Mesendoderm (in vitro differentiated cells): ENCODE data around the gene C10orf88. TPM values are rescaled to one million over a fixed set of nuclear protein-coding genes. Genes with fewer than 3 reads are reported as not detected.

ENCODE experiments used
- DNase-seq: peaks from one replicate; pipeline ENCODE4 v3.0.0; 2013
- H2AK5ac ChIP-seq: 2 replicates; pipeline ENCODE4 v1.6.1; 2013; ENCODE audit warnings: low read length, inconsistent platforms
- H2BK120ac ChIP-seq: 2 replicates; pipeline ENCODE4 v1.6.1; 2013; ENCODE audit warnings: low read depth, mild to moderate bottlenecking, low read length, moderate library complexity, mixed read lengths
- H2BK15ac ChIP-seq: replicated peaks from 2 replicates; pipeline ENCODE4 v1.6.1; 2013; ENCODE audit warnings: low read depth, mild to moderate bottlenecking, moderate library complexity
- H2BK5ac ChIP-seq: 2 replicates; pipeline ENCODE4 v1.6.1; 2013; ENCODE audit warnings: low read length, inconsistent platforms
- H3K18ac ChIP-seq: 2 replicates; pipeline ENCODE4 v1.6.1; 2013; ENCODE audit warnings: mild to moderate bottlenecking, low read length, mixed read lengths
- H3K23ac ChIP-seq: one replicate; pipeline ENCODE4 v1.6.1; 2013; ENCODE audit warnings: low read length
- H3K27ac ChIP-seq: 2 replicates; pipeline ENCODE4 v1.5.1; 2013; ENCODE audit warnings: low read depth, mild to moderate bottlenecking, inconsistent platforms, low read length, moderate library complexity
- H3K27me3 ChIP-seq: 2 replicates; pipeline ENCODE4 v1.6.1; 2013; ENCODE audit warnings: low read length, control low read depth, mild to moderate bottlenecking, inconsistent platforms; ENCODE audit not compliant: insufficient read depth, poor library complexity
- H3K36me3 ChIP-seq: 2 replicates; pipeline ENCODE4 v1.6.1; 2013; ENCODE audit warnings: low read length, inconsistent platforms; ENCODE audit not compliant: control insufficient read depth, insufficient read depth
- H3K4ac ChIP-seq: one replicate; pipeline ENCODE4 v1.6.1; 2013; ENCODE audit warnings: low read depth, mild to moderate bottlenecking, low read length, moderate library complexity
- H3K4me1 ChIP-seq: 2 replicates; pipeline ENCODE4 v1.6.1; 2013; ENCODE audit warnings: low read depth, low read length, inconsistent platforms; ENCODE audit not compliant: control insufficient read depth
- H3K4me2 ChIP-seq: 2 replicates; pipeline ENCODE4 v1.6.1; 2013; ENCODE audit warnings: low read length
- H3K4me3 ChIP-seq: 2 replicates; pipeline ENCODE4 v1.5.1; 2013; ENCODE audit warnings: mild to moderate bottlenecking, low read length
- H3K56ac ChIP-seq: one replicate; pipeline ENCODE4 v1.6.1; 2013; ENCODE audit warnings: low read length
- H3K79me1 ChIP-seq: 2 replicates; pipeline ENCODE4 v1.6.1; 2013; ENCODE audit warnings: low read length, inconsistent platforms
- H3K79me2 ChIP-seq: 2 replicates; pipeline ENCODE4 v1.6.1; 2013; ENCODE audit warnings: mild to moderate bottlenecking, low read length; ENCODE audit not compliant: control insufficient read depth, insufficient read depth
- H3K9ac ChIP-seq: 2 replicates; pipeline ENCODE4 v1.6.1; 2013; ENCODE audit warnings: low read length, inconsistent platforms
- H4K5ac ChIP-seq: one replicate; pipeline ENCODE4 v1.6.1; 2013; ENCODE audit warnings: low read length
- H4K8ac ChIP-seq: one replicate; pipeline ENCODE4 v1.6.1; 2013; ENCODE audit warnings: low read depth, mild to moderate bottlenecking, control low read depth, low read length, moderate library complexity
- WGBS: extraction: QIAGEN DNeasy Blood & Tissue Kit; methylation state at CpG from one replicate; pipeline ENCODE4 v1.1.7; 2013; ENCODE audit warnings: low lambda C conversion rate, missing lambda C conversion rate; ENCODE audit not compliant: insufficient coverage; ENCODE audit errors: extremely low coverage; 5-methylcytosine and 5-hydroxymethylcytosine counted together
- polyA plus RNA-seq, 2 experiments: library from polyadenylated mRNA; stranded (reverse); fragments of 200-250 nt; gene quantifications; one replicate each; pipeline ENCODE4 v1.2.3, GENCODE V29; 2013

Gene C10orf88, protein sequence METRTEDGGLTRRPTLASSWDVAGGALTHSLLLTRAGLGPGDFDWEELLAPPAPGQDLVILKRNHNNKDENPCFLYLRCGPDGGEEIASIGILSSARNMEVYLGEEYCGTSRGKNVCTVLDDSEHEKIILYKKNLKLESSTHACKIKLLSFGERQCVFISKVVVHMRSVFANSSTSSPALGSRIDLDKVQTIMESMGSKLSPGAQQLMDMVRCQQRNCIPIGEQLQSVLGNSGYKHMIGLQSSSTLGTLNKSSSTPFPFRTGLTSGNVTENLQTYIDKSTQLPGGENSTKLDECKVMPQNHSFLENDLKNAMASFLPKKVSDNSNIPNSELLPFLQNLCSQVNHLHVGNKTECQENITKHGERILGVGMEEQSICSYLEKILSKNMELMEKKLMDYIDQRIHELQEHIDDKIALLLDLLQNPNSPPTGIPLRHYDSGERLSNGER
- polyA plus RNA-seq (2013, experiment 1 of 2) = 6.6 TPM
- polyA plus RNA-seq (2013, experiment 2 of 2) = 6.3 TPM

- H3K79me1 ChIP-seq = no peaks in the 10 kb centered on the region
- no peak within 1 kb of the TSS for H3K23ac ChIP-seq
- H3K27me3 ChIP-seq = no peaks in the 10 kb centered on the region
- no peaks in the 10 kb centered on the region for H3K79me2 ChIP-seq
- no peak within 1 kb of the TSS for H2BK15ac ChIP-seq
- peak within 1 kb of the TSS; percentile 84 for H3K4me2 ChIP-seq
- WGBS = no CpG with 5 or more reads among the region's 77 CpGs
- peak within 1 kb of the TSS; percentile 88 for H3K9ac ChIP-seq
- DNase-seq = peak; percentile 99
- peak within 1 kb of the TSS; percentile 27 for H4K5ac ChIP-seq
- peak within 1 kb of the TSS; percentile 85 for H3K4me3 ChIP-seq
- peak within 1 kb of the TSS; percentile 60 for H3K18ac ChIP-seq
- H2AK5ac ChIP-seq = no peak within 1 kb of the TSS
- peak within 1 kb of the TSS; percentile 27 for H2BK5ac ChIP-seq
- H4K8ac ChIP-seq = no peak within 1 kb of the TSS
- peak within 1 kb of the TSS; percentile 96 for H3K56ac ChIP-seq
- no peaks in the 10 kb centered on the region for H3K36me3 ChIP-seq
- H3K27ac ChIP-seq = peak within 1 kb of the TSS; percentile 71
- no peak within 1 kb of the TSS for H2BK120ac ChIP-seq
- no peaks in the 10 kb centered on the region for H3K4me1 ChIP-seq
- H3K4ac ChIP-seq = peak within 1 kb of the TSS; percentile 29
Measured at GRCh38 chr10:122953902-122954730, at the start of gene C10orf88. Gene C10orf88, minus strand, starts transcription at chr10:122954227. Its CDS starts 49 bp downstream, at chr10:122954178.

DNA sequence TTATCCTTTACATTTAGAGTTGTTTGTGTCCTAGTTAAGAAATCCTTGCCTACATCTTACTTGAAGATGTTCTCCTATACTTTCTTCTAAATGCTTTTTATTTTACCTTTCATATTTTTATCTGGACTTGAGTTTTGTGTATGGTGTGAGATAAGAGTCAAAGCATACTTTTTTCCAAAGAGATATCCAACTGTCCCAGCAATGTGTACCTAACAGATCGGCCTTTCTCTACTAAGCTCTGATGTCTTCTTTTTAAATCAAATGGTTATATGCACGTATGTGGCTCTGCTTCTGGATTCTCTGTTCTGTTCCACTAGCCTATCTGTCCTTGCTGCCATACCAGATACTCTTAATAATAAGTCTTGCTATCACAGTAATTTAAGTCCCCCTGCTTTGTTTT lies 47.3 kb upstream of the C10orf88 start:
- no peak overlapping the region for H2BK15ac ChIP-seq
- H3K4me1 ChIP-seq = no peaks in the 10 kb centered on the region
- H3K27ac ChIP-seq = no peak overlapping the region
- no peak overlapping the region for H3K18ac ChIP-seq
- no peak overlapping the region for H3K9ac ChIP-seq
- H3K4ac ChIP-seq = no peak overlapping the region
- no peaks in the 10 kb centered on the region for H3K36me3 ChIP-seq
- no peak overlapping the region for H2AK5ac ChIP-seq
- H3K4me2 ChIP-seq = no peak overlapping the region
- no peaks in the 10 kb centered on the region for H3K27me3 ChIP-seq
- no peak overlapping the region for H4K8ac ChIP-seq
- no peak for DNase-seq
- no peak overlapping the region for H2BK120ac ChIP-seq
- no peak overlapping the region for H3K56ac ChIP-seq
- no peak overlapping the region for H4K5ac ChIP-seq
- peaks cover 5% of the 10 kb centered on the region for H3K79me1 ChIP-seq
- H3K79me2 ChIP-seq = peaks cover 13% of the 10 kb centered on the region
- no peak overlapping the region for H3K4me3 ChIP-seq
- H3K23ac ChIP-seq = no peak overlapping the region
- H2BK5ac ChIP-seq = no peak overlapping the region
- no CpG with 5 or more reads among the region's 2 CpGs for WGBS

DNA sequence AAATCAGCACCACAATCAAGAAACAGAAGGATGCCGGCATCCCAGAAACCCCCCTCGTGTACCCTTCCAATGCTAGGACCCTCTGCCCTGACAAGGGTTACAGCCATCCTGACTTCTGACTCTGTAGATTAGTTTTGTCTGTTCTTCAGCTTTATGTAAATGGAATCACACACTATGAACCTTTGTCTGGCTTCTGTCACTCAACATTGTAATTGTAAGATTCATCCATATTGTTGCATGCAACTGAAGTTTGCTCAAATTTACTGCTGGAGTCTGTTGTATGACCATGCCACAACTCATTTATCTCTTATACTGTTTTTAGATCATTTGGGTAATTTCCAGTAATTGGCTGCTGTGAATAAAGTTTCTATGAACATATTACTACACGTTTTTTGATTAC lies 46.1 kb upstream of the C10orf88 start:
- H3K27ac ChIP-seq = no peak overlapping the region
- no peak overlapping the region for H3K18ac ChIP-seq
- WGBS = no CpG with 5 or more reads among the region's 3 CpGs
- H2BK120ac ChIP-seq = no peak overlapping the region
- H2AK5ac ChIP-seq = no peak overlapping the region
- no peak overlapping the region for H3K4me2 ChIP-seq
- H2BK15ac ChIP-seq = no peak overlapping the region
- H3K4me3 ChIP-seq = no peak overlapping the region
- H3K79me2 ChIP-seq = peaks cover 6% of the 10 kb centered on the region
- H3K4ac ChIP-seq = no peak overlapping the region
- H4K8ac ChIP-seq = no peak overlapping the region
- no peak for DNase-seq
- no peaks in the 10 kb centered on the region for H3K4me1 ChIP-seq
- no peak overlapping the region for H4K5ac ChIP-seq
- no peak overlapping the region for H3K56ac ChIP-seq
- H3K23ac ChIP-seq = no peak overlapping the region
- no peaks in the 10 kb centered on the region for H3K27me3 ChIP-seq
- no peak overlapping the region for H2BK5ac ChIP-seq
- peaks cover 5% of the 10 kb centered on the region for H3K79me1 ChIP-seq
- H3K36me3 ChIP-seq = peaks cover 1% of the 10 kb centered on the region
- no peak overlapping the region for H3K9ac ChIP-seq

- Histone ChIP-seq H2BK15ac (no peak overlapping the region), H3K9ac (no peak overlapping the region), H3K27ac (no peak overlapping the region), H3K23ac (no peak overlapping the region), H2BK120ac (no peak overlapping the region), H3K27me3 (no peaks in the 10 kb centered on the region), H2AK5ac (no peak overlapping the region), H3K4me1 (no peaks in the 10 kb centered on the region), H3K36me3 (peaks cover 3% of the 10 kb centered on the region), H3K18ac (no peak overlapping the region), H4K8ac (no peak overlapping the region), H3K4ac (no peak overlapping the region), H3K79me2 (peaks cover 4% of the 10 kb centered on the region), H2BK5ac (no peak overlapping the region), H3K4me3 (no peak overlapping the region), H4K5ac (no peak overlapping the region), H3K56ac (no peak overlapping the region), H3K79me1 (peaks cover 7% of the 10 kb centered on the region), H3K4me2 (no peak overlapping the region)
- DNase-seq = no peak
- WGBS = no CpG with 5 or more reads among the region's 3 CpGs
Measured at GRCh38 chr10:122999347-122999746, 45.3 kb upstream of the C10orf88 start.

DNA sequence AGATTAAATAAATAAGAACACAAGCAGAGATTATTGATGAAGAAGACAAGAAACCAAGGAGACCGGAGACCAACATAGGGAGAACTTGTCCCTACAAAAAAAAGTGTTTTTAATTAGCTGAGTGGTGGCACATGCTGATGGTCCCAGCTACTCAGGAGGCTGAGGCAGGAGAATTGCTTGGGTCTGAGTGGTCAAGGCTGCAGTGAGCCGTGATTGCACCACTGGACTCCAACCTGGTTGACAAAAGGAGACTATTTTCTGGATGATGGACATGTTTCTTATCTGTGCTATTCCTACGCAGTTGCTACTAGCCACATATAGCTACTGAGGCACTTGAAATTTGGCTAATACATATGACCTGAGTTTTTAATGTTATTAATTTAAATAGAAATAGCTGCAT lies 44.9 kb upstream of the C10orf88 start:
- no peak overlapping the region for H3K4me2 ChIP-seq
- H2BK15ac ChIP-seq = no peak overlapping the region

More for the DNA sequence above, 44.9 kb upstream of the C10orf88 start:
- H2BK5ac ChIP-seq = no peak overlapping the region
- H3K79me2 ChIP-seq = peaks cover 4% of the 10 kb centered on the region
- H2AK5ac ChIP-seq = no peak overlapping the region
- H4K8ac ChIP-seq = no peak overlapping the region
- no peaks in the 10 kb centered on the region for H3K4me1 ChIP-seq
- no peak overlapping the region for H3K4me3 ChIP-seq
- H3K27ac ChIP-seq = no peak overlapping the region
- H3K4ac ChIP-seq = no peak overlapping the region
- no peak overlapping the region for H3K18ac ChIP-seq
- no peak overlapping the region for H3K23ac ChIP-seq
- H3K56ac ChIP-seq = no peak overlapping the region
- no CpG with 5 or more reads among the region's 3 CpGs for WGBS
- peaks cover 4% of the 10 kb centered on the region for H3K36me3 ChIP-seq
- no peaks in the 10 kb centered on the region for H3K27me3 ChIP-seq
- no peak overlapping the region for H2BK120ac ChIP-seq
- H4K5ac ChIP-seq = no peak overlapping the region
- H3K9ac ChIP-seq = no peak overlapping the region
- peaks cover 7% of the 10 kb centered on the region for H3K79me1 ChIP-seq
- DNase-seq = no peak
